HG02759 (cell line): ENCODE data around the gene MTF1.
A peak's percentile ranks its signal among the peaks of the same experiment; 100 is the strongest.
"Not testable (repeated sequence)": the region's sequence is repeated elsewhere in the genome, so short reads cannot be mapped to it uniquely, and the experiment has no call there.

ENCODE experiments used
- ATAC-seq: cut with Tn5 transposase; IDR thresholded peaks from one replicate; pipeline ENCODE4 v1.9.1; 2021; ENCODE audit warnings: mild to moderate bottlenecking, moderate library complexity; ENCODE audit not compliant: unreplicated experiment

The MTF1 gene

GRCh38 chr1:37859507-37860345 is at the start of gene MTF1:
MTF1 (minus strand) TSS chr1:37859592; CDS start chr1:37857658, 1,934 bp downstream.
- peak; percentile 92 for ATAC-seq

- not testable (repeated sequence) for ATAC-seq
These were observed 49.1 kb upstream of the MTF1 start for GRCh38 chr1:37908531-37908930.

- ATAC-seq, result not testable (repeated sequence)
These were observed 48.2 kb upstream of the MTF1 start for GRCh38 chr1:37907416-37908125.

- ATAC-seq, result not testable (repeated sequence)
These were observed 47.2 kb upstream of the MTF1 start for GRCh38 chr1:37906591-37906990.

- no peak for ATAC-seq
These were observed 46.3 kb upstream of the MTF1 start for GRCh38 chr1:37905727-37906126.

- not testable (repeated sequence) for ATAC-seq
These were observed 44.5 kb upstream of the MTF1 start for GRCh38 chr1:37903921-37904320.

- no peak for ATAC-seq
These were observed 43.6 kb upstream of the MTF1 start for GRCh38 chr1:37902983-37903382.

- peak; percentile 17 for ATAC-seq
These were observed 42.5 kb upstream of the MTF1 start for GRCh38 chr1:37901893-37902225.

GRCh38 chr1:37901191-37901892 is 42.0 kb upstream of the MTF1 start:
- peak; percentile 74 for ATAC-seq

- ATAC-seq, result not testable (repeated sequence)
These were observed 38.2 kb upstream of the MTF1 start for GRCh38 chr1:37897563-37897962.

GRCh38 chr1:37893673-37894072 is 34.3 kb upstream of the MTF1 start:
- no peak for ATAC-seq

GRCh38 chr1:37892151-37893047 is 33.0 kb upstream of the MTF1 start:
- ATAC-seq, result no peak

GRCh38 chr1:37890378-37891014 is 31.1 kb upstream of the MTF1 start:
- no peak for ATAC-seq

GRCh38 chr1:37888022-37888700 is 28.8 kb upstream of the MTF1 start:
- no peak for ATAC-seq

GRCh38 chr1:37884145-37884544 is 24.8 kb upstream of the MTF1 start:
- no peak for ATAC-seq

GRCh38 chr1:37883671-37884070 is 24.3 kb upstream of the MTF1 start:
- ATAC-seq, result no peak

GRCh38 chr1:37879865-37880264 is 20.5 kb upstream of the MTF1 start:
- no peak for ATAC-seq

- ATAC-seq, result no peak
These were observed 18.7 kb upstream of the MTF1 start for GRCh38 chr1:37878071-37878470.

- ATAC-seq, result no peak
These were observed 16.4 kb upstream of the MTF1 start for GRCh38 chr1:37875833-37876232.

GRCh38 chr1:37872692-37873091 is 13.3 kb upstream of the MTF1 start:
- ATAC-seq, result no peak
